Neural crest cell (in vitro differentiated cells): Measurements from ENCODE around the gene MICALL1. TPM values are rescaled to one million over a fixed set of nuclear protein-coding genes. Genes with fewer than 3 reads are reported as not detected.

Experiments
- DNase-seq: peaks from one replicate; pipeline ENCODE4 v3.0.0; 2021; ENCODE audit warnings: low read depth, mixed read lengths, low spot score
- H3K27ac Mint-ChIP-seq: one replicate; pipeline ENCODE4 v1.8.0; 2021; ENCODE audit warnings: mild to moderate bottlenecking, mixed read lengths; ENCODE audit not compliant: unreplicated experiment
- H3K27me3 Mint-ChIP-seq: 2 replicates; pipeline ENCODE4 v1.8.0; 2021; ENCODE audit warnings: low read depth, mild to moderate bottlenecking, mixed read lengths
- H3K36me3 Mint-ChIP-seq: 2 replicates; pipeline ENCODE4 v1.8.0; 2021; ENCODE audit warnings: low read depth, mild to moderate bottlenecking, mixed read lengths
- H3K4me1 Mint-ChIP-seq: 2 replicates; pipeline ENCODE4 v1.8.0; 2021; ENCODE audit warnings: mixed read lengths
- H3K4me3 Mint-ChIP-seq: one replicate; pipeline ENCODE4 v1.8.0; 2021; ENCODE audit warnings: mild to moderate bottlenecking, mixed read lengths
- H3K9me3 Mint-ChIP-seq: 2 replicates; pipeline ENCODE4 v1.8.0; 2021; ENCODE audit warnings: mixed read lengths
- CTCF ChIP-seq: fragments of 200-600 bp; sonication (generic); conservative IDR thresholded peaks from 2 replicates; pipeline ENCODE4 v1.5.0; 2021; ENCODE audit warnings: antibody characterized with exemption, mild to moderate bottlenecking
- total RNA-seq: library from RNA; stranded (reverse); gene quantifications from 2 replicates; pipeline ENCODE4 v1.2.1, GENCODE V29; 2021

MICALL1 gene
- total RNA-seq, 1 donor from 2014 or later = 49.1 TPM

- Mint-ChIP-seq H3K36me3 (peaks cover 21% of the 10 kb centered on the region), H3K9me3 (no peaks in the 10 kb centered on the region), H3K4me1 (no peaks in the 10 kb centered on the region), H3K27me3 (no peaks in the 10 kb centered on the region), H3K4me3 (no peak overlapping the region), H3K27ac (no peak overlapping the region)
- DNase-seq = no peak
- no peak for TF ChIP-seq CTCF
These were observed 35.8 kb upstream of the MICALL1 start for GRCh38 chr22:37870273-37870672.

GRCh38 chr22:37880668-37881440 lies 25.2 kb upstream of the MICALL1 start:
- Mint-ChIP-seq H3K36me3 (peaks cover 19% of the 10 kb centered on the region), H3K9me3 (no peaks in the 10 kb centered on the region), H3K4me1 (no peaks in the 10 kb centered on the region), H3K4me3 (no peak overlapping the region), H3K27ac (no peak overlapping the region), H3K27me3 (no peaks in the 10 kb centered on the region)
- TF ChIP-seq CTCF = no peak
- no peak for DNase-seq

- H3K4me1 Mint-ChIP-seq = peaks cover 9% of the 10 kb centered on the region
- no peak for DNase-seq
- H3K27ac Mint-ChIP-seq = no peak overlapping the region
- no peaks in the 10 kb centered on the region for H3K27me3 Mint-ChIP-seq
- no peaks in the 10 kb centered on the region for H3K9me3 Mint-ChIP-seq
- no peak for TF ChIP-seq CTCF
- H3K36me3 Mint-ChIP-seq = peaks cover 17% of the 10 kb centered on the region
- no peak overlapping the region for H3K4me3 Mint-ChIP-seq
These were observed 21.7 kb upstream of the MICALL1 start for GRCh38 chr22:37884420-37884819.

- no peak for DNase-seq
- Mint-ChIP-seq H3K4me1 (peaks cover 9% of the 10 kb centered on the region), H3K9me3 (no peaks in the 10 kb centered on the region), H3K27ac (peak overlapping the region; percentile 30), H3K36me3 (peaks cover 22% of the 10 kb centered on the region), H3K27me3 (no peaks in the 10 kb centered on the region), H3K4me3 (peak overlapping the region; percentile 3)
- peak; percentile 61 for TF ChIP-seq CTCF
These were observed 18.3 kb upstream of the MICALL1 start for GRCh38 chr22:37887584-37888378.

GRCh38 chr22:37891926-37892325 lies 14.2 kb upstream of the MICALL1 start:
- H3K4me1 Mint-ChIP-seq = peaks cover 31% of the 10 kb centered on the region
- DNase-seq = no peak
- peaks cover 18% of the 10 kb centered on the region for H3K36me3 Mint-ChIP-seq
- no peak overlapping the region for H3K4me3 Mint-ChIP-seq
- peak overlapping the region; percentile 9 for H3K27ac Mint-ChIP-seq
- no peak for TF ChIP-seq CTCF
- H3K9me3 Mint-ChIP-seq = no peaks in the 10 kb centered on the region
- no peaks in the 10 kb centered on the region for H3K27me3 Mint-ChIP-seq
